ENCODE data around the gene ANKLE2.

ANKLE2 gene

GRCh38 chr12:132746613-132747012 is 15.0 kb downstream of the ANKLE2 start:
- no peak for DNase-seq (ENCODE audit: low spot score)

GRCh38 chr12:132743831-132744230 is 17.8 kb downstream of the ANKLE2 start:
- DNase-seq (ENCODE audit: low spot score): no peak

GRCh38 chr12:132741620-132742019 is 20.0 kb downstream of the ANKLE2 start:
- DNase-seq (ENCODE audit: low spot score): no peak

- no peak for DNase-seq (ENCODE audit: low spot score)
These were observed 21.0 kb downstream of the ANKLE2 start for GRCh38 chr12:132740652-132741051.

- no peak for DNase-seq (ENCODE audit: low spot score)
These were observed 21.4 kb downstream of the ANKLE2 start for GRCh38 chr12:132740313-132740646.

GRCh38 chr12:132739600-132740312 is 21.9 kb downstream of the ANKLE2 start:
- no peak for DNase-seq (ENCODE audit: low spot score)

- no peak for DNase-seq (ENCODE audit: low spot score)
These were observed 24.7 kb downstream of the ANKLE2 start for GRCh38 chr12:132736913-132737312.

GRCh38 chr12:132736378-132736777 is 25.3 kb downstream of the ANKLE2 start:
- DNase-seq (ENCODE audit: low spot score): no peak

GRCh38 chr12:132735496-132735895 is 26.1 kb downstream of the ANKLE2 start:
- DNase-seq (ENCODE audit: low spot score): no peak

- no peak for DNase-seq (ENCODE audit: low spot score)
These were observed 27.4 kb downstream of the ANKLE2 start for GRCh38 chr12:132734206-132734605.

- no peak for DNase-seq (ENCODE audit: low spot score)
These were observed 30.1 kb downstream of the ANKLE2 start for GRCh38 chr12:132731574-132731973.

GRCh38 chr12:132730353-132730752 is 31.3 kb downstream of the ANKLE2 start:
- no peak for DNase-seq (ENCODE audit: low spot score)

- no peak for DNase-seq (ENCODE audit: low spot score)
These were observed 31.9 kb downstream of the ANKLE2 start for GRCh38 chr12:132729541-132730320.

- DNase-seq (ENCODE audit: low spot score): no peak
These were observed 33.1 kb downstream of the ANKLE2 start for GRCh38 chr12:132728502-132728901.

GRCh38 chr12:132727091-132727794 is 34.4 kb downstream of the ANKLE2 start:
- no peak for DNase-seq (ENCODE audit: low spot score)

GRCh38 chr12:132726386-132726785 is 35.2 kb downstream of the ANKLE2 start:
- peak; percentile 37 for DNase-seq (ENCODE audit: low spot score)

- no peak for DNase-seq (ENCODE audit: low spot score)
These were observed 37.0 kb downstream of the ANKLE2 start for GRCh38 chr12:132724506-132725241.

GRCh38 chr12:132723764-132724140 is 37.9 kb downstream of the ANKLE2 start:
- DNase-seq (ENCODE audit: low spot score): no peak

GRCh38 chr12:132723015-132723763 is 38.4 kb downstream of the ANKLE2 start:
- no peak for DNase-seq (ENCODE audit: low spot score)

- no peak for DNase-seq (ENCODE audit: low spot score)
These were observed 40.9 kb downstream of the ANKLE2 start for GRCh38 chr12:132720606-132721345.

- DNase-seq (ENCODE audit: low spot score): no peak
These were observed 41.7 kb downstream of the ANKLE2 start for GRCh38 chr12:132719954-132720324.

All from putamen (tissue), 1 donor.